Right lobe of liver (tissue), 4 donors: ENCODE results near the gene CDKL5.

Source experiments
- POLR2A ChIP-seq: fragments of 450-650 bp; IDR thresholded peaks from one replicate; pipeline ENCODE4 v1.6.1; 2017; ENCODE audit warnings: antibody characterized with exemption, mild to moderate bottlenecking
- TF ChIP-seq, protein P1 (sequence below), 4 donors: fragments of 200-600 bp in 3 of 4; fragments of 450-650 bp in 1 of 4; IDR thresholded peaks; one replicate each; pipeline versions ENCODE4 v1.5.1 to v1.8.0; 2016 to 2022; ENCODE audit warnings: antibody characterized with exemption in 4 of 4, mild to moderate bottlenecking in 2 of 4
- donor health status: DM: no; HTN: no; CAD: no.
- donor health status: DM: no; HTN: no; CAD: no.
- donor health status: DM: no; HTN: yes; CAD: no.

DNA sequence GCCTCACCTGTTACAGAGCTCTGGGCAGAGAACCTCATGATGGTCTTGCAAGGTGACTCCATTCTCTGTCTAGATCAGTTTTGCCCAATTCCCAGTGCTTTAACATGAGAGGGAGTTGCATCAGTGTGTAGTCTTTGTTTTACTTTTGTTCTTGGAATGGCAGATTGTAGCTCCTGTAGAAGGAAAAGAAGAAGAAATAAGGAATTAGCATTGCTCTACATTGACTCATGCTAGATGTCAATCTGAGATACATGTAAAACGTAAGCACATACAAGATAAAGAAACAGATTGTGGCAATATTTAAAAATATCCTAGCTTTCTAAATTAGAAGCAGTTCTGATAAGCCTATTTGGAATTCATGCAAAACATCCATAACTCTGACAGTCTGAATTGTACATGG lies 266.0 kb downstream of the CDKL5 start:
- TF ChIP-seq, protein P1, sequence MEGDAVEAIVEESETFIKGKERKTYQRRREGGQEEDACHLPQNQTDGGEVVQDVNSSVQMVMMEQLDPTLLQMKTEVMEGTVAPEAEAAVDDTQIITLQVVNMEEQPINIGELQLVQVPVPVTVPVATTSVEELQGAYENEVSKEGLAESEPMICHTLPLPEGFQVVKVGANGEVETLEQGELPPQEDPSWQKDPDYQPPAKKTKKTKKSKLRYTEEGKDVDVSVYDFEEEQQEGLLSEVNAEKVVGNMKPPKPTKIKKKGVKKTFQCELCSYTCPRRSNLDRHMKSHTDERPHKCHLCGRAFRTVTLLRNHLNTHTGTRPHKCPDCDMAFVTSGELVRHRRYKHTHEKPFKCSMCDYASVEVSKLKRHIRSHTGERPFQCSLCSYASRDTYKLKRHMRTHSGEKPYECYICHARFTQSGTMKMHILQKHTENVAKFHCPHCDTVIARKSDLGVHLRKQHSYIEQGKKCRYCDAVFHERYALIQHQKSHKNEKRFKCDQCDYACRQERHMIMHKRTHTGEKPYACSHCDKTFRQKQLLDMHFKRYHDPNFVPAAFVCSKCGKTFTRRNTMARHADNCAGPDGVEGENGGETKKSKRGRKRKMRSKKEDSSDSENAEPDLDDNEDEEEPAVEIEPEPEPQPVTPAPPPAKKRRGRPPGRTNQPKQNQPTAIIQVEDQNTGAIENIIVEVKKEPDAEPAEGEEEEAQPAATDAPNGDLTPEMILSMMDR (IDR thresholded peaks at IDR 0.05) = no peak
- no peak for TF ChIP-seq POLR2A
